ENCODE results near the gene RASL10A.

The RASL10A gene

GRCh38 chr22:29325356-29325755, 9.9 kb upstream of the RASL10A start:
- TF ChIP-seq ISL1 (CRISPR knock-in tag; IDR thresholded peaks at IDR 0.05) (no peak), POU6F1 (CRISPR knock-in tag; IDR thresholded peaks at IDR 0.05; ENCODE audit: borderline replicate concordance, low read depth) (no peak), TOX (CRISPR knock-in tag; IDR thresholded peaks at IDR 0.05; ENCODE audit: borderline replicate concordance) (no peak), ARNTL (CRISPR knock-in tag; IDR thresholded peaks at IDR 0.05; ENCODE audit: borderline replicate concordance, low read depth) (no peak), TCF4 (CRISPR knock-in tag; IDR thresholded peaks at IDR 0.05; ENCODE audit: borderline replicate concordance) (no peak), ZNF8 (CRISPR knock-in tag; IDR thresholded peaks at IDR 0.05) (no peak), CREB5 (CRISPR knock-in tag; IDR thresholded peaks at IDR 0.05; ENCODE audit: low read depth) (no peak), PPARA (CRISPR knock-in tag; IDR thresholded peaks at IDR 0.05; ENCODE audit: borderline replicate concordance) (no peak), OSR1 (CRISPR knock-in tag; IDR thresholded peaks at IDR 0.05) (no peak), ZNF565 (CRISPR knock-in tag; conservative IDR thresholded peaks at IDR 0.05; ENCODE audit: low read depth) (no peak)

GRCh38 chr22:29323641-29324040, 8.1 kb upstream of the RASL10A start:
- ATAC-seq, result no peak

More at GRCh38 chr22:29325356-29325755, 9.9 kb upstream of the RASL10A start:
- no peak for ATAC-seq

GRCh38 chr22:29320546-29320945, 5.0 kb upstream of the RASL10A start:
- peak; percentile 63 for ATAC-seq
- TF ChIP-seq ZNF565 (CRISPR knock-in tag; conservative IDR thresholded peaks at IDR 0.05; ENCODE audit: low read depth), result no peak

More at GRCh38 chr22:29323641-29324040, 8.1 kb upstream of the RASL10A start:
- no peak for TF ChIP-seq ZC3H10 (CRISPR knock-in tag; IDR thresholded peaks at IDR 0.05)
- no peak for TF ChIP-seq PPARA (CRISPR knock-in tag; IDR thresholded peaks at IDR 0.05; ENCODE audit: borderline replicate concordance)
- TF ChIP-seq CSDC2 (CRISPR knock-in tag; IDR thresholded peaks at IDR 0.05), result no peak

GRCh38 chr22:29319072-29319471, 3.6 kb upstream of the RASL10A start:
- no peak for TF ChIP-seq TCF4 (CRISPR knock-in tag; IDR thresholded peaks at IDR 0.05; ENCODE audit: borderline replicate concordance)
- no peak for TF ChIP-seq ZNF565 (CRISPR knock-in tag; conservative IDR thresholded peaks at IDR 0.05; ENCODE audit: low read depth)
- TF ChIP-seq OSR1 (CRISPR knock-in tag; IDR thresholded peaks at IDR 0.05), result no peak
- TF ChIP-seq CREB5 (CRISPR knock-in tag; IDR thresholded peaks at IDR 0.05; ENCODE audit: low read depth), result no peak
- TF ChIP-seq ZNF70 (CRISPR knock-in tag; IDR thresholded peaks at IDR 0.05), result no peak
- no peak for TF ChIP-seq SNAI2 (CRISPR knock-in tag; IDR thresholded peaks at IDR 0.05)
- no peak for TF ChIP-seq ZNF8 (CRISPR knock-in tag; IDR thresholded peaks at IDR 0.05)
- TF ChIP-seq ZC3H10 (CRISPR knock-in tag; IDR thresholded peaks at IDR 0.05), result no peak
- no peak for TF ChIP-seq CSDC2 (CRISPR knock-in tag; IDR thresholded peaks at IDR 0.05)
- TF ChIP-seq ZFP30 (CRISPR knock-in tag; IDR thresholded peaks at IDR 0.05), result no peak
- no peak for TF ChIP-seq CSRNP3 (CRISPR knock-in tag; IDR thresholded peaks at IDR 0.05)
- TF ChIP-seq PPARA (CRISPR knock-in tag; IDR thresholded peaks at IDR 0.05; ENCODE audit: borderline replicate concordance), result no peak
- no peak for TF ChIP-seq POU6F1 (CRISPR knock-in tag; IDR thresholded peaks at IDR 0.05; ENCODE audit: borderline replicate concordance, low read depth)
- TF ChIP-seq BACH2 (CRISPR knock-in tag; IDR thresholded peaks at IDR 0.05; ENCODE audit: borderline replicate concordance), result no peak
- TF ChIP-seq GLIS3 (CRISPR knock-in tag; IDR thresholded peaks at IDR 0.05), result no peak
- TF ChIP-seq PATZ1 (CRISPR knock-in tag; IDR thresholded peaks at IDR 0.05; ENCODE audit: borderline replicate concordance), result no peak
- TF ChIP-seq ISL1 (CRISPR knock-in tag; IDR thresholded peaks at IDR 0.05), result no peak
- no peak for TF ChIP-seq ZFP3 (CRISPR knock-in tag; IDR thresholded peaks at IDR 0.05)
- no peak for TF ChIP-seq TOX (CRISPR knock-in tag; IDR thresholded peaks at IDR 0.05; ENCODE audit: borderline replicate concordance)
- ATAC-seq, result no peak
